ENCODE data around the gene BORCS5.

- TF ChIP-seq EZH2phosphoT487 (IDR thresholded peaks at IDR 0.05), result no peak
- no peak for TF ChIP-seq CTCF (IDR thresholded peaks at IDR 0.05)
- no peak for TF ChIP-seq EZH2 (IDR thresholded peaks at IDR 0.05)
Measured at GRCh38 chr12:12518919-12519318, 162.0 kb downstream of the BORCS5 start.

Measured in neural progenitor cell (in vitro differentiated cells).